ENCODE data around the gene OR6B3.
"Not testable (repeated sequence)": the region's sequence is repeated elsewhere in the genome, so short reads cannot be mapped to it uniquely, and the experiment has no call there.

Gene OR6B3

DNA sequence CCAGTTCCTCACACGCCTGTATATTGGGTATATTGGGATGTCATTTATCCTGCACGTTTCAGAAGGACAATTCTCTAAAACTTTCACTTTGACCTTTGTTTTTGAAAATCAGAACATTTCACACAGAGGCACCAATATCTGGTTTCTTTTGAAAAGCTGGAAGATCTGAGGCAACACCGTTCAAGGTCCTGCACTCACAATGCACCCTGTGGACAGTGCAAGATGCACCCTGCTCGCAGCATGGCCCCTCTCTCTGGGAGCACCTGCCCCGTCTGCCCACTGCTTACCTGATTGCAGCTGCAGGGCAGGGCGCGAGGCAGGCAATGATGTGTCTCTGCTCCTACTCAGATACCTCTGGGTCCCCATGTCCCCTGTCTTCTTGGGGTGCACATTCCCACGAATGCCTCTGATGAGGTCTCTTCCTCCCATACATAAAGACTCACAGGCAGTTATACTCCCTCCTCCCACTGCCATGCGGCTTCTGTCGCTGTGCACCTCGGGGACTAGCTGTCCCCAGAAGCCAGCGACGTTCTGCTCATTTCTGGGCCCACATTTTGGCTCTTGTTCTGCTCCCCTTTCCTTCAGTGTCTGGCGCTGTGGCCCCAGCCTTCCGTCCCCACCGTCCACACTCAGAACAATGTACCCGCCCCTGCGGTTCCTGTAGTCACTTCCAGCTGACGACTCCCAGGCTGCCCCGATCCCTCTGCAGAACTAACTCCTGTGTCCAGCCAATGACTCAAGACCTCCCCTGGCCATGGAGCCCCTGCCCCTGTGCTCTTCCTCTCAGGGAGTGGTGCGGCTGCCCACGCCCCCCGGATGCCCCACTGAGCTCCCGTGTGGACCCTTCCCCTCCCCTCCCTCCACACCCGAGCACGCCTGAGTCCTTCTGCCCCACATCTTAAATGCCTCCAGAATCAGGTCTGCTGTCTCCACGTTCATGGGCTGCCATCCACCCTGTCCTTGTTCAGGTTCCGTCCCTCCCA lies at the start of gene OR6B3:
OR6B3 (minus strand) TSS at position 349 of the 983 bp plus-strand sequence.
- no peak for DNase-seq

DNA sequence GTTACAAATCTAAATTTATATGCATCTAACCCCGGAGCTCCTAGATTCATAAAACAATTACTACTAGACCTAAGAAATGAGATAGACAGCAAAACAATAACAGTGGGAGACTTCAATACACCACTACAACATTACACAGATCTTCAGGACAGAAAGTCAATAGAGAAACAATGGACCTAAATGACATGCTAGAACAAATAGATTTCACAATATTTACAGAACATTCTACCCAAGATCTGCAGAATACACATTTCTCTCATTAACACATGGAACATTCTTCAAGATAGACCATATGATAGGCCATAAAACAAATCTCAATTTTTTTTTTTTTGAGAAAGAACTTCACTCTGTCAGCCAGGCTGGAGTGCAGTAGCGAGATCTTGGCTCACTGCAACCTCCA lies 45.0 kb upstream of the OR6B3 start:
- DNase-seq: no peak

DNA sequence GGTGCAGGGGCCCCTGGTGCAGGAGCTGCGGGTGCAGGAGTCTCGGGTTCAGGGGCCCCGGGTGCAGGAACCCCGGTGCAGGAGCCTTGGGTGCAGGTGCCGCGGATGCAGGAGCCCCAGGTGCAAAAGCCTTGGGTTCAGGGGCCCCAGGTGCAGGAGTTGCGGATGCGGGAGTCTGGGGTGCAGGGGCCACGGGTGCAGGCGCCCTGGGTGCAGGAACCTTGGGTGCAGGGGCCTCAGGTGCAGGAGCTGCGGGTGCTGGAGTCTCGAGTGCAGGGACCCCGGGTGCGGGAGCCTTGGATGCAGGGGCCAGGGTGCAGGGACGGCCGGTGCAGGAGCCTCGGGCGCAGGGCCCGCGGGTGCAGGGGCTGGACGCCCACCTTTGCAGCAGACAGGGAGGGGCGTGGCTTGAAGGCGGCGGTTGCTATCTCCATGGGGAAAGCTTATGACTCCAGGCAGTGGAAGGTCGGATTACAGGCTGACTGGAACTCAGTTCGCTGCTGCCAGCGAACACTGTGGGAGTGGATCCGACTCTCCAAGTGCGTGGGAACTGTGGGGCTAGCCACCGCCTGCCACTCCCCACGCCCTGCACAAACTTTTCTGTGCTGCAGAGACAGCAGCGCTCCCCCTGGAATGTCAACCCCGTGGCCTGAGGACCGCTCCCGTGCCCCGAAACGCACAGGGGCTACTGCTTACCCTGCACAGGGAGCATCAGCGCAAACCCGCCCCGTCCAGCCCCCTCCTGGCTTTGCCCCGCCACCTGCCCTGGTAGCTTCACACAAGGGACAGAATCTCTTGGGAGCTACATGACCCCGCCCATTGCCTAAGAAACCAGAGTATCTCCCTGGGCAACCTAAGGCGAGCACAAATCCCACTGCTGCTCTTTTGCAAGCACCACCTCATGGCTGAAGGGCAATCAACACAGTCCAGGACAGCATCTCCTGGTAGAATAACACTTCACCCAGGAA lies 42.5 kb upstream of the OR6B3 start:
- DNase-seq: no peak

DNA sequence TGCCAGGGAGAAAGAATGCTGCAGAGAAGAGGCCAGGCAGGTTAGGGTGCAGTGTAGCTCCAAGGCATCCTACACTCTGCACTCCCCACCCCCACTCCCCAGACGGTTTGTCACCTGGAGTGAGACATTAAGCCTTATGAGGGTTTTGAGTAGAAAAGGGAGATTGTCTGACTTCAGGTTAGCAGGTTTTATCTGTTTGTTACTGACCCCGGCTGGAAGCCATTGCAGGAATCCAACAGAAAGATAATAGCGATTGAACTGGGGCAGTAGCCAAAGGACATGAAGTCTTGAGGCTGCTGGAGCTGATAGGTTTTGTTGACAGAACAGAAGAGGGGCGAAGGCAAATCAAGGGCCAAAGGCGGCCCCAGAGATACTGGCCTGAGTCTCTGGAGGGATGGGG lies 36.0 kb upstream of the OR6B3 start:
- no peak for DNase-seq

DNA sequence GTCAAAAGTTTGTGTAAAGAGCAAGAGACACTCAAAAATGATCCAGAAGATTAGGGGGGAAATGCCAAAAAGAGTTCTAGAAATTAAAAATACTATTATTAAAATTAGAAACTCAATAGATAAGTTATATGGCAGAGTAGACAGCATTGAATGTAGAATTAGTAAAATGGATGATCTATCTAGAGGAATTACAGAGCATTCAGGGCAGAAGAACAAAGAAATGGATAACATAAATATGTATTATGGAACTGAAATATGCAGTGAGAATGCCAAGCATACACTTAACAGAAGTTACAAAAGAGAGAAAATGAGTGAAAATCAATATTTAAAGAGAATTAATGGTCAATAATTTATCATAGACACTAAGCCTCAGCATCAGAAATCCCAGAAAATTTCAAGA lies 33.2 kb upstream of the OR6B3 start:
- DNase-seq: no peak

DNA sequence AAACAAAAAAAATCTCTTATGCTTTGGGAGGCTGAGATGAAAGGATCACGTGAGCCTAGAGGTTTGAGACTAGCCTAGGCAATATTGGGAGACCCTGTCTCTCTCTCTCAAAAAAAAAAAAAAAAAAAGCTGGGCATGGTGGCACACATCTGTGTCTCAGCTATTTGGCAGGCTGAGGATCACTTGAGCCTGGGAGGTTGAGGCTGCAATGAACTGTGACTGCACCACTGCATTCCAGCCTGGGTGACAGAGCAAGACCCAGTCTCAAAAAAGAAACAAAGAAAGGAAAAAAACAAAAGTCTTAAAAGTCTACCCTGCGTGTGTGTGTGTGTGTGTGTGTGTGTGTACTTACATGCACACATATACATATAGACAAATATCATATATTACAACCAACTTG lies 25.3 kb upstream of the OR6B3 start:
- DNase-seq: no peak

DNA sequence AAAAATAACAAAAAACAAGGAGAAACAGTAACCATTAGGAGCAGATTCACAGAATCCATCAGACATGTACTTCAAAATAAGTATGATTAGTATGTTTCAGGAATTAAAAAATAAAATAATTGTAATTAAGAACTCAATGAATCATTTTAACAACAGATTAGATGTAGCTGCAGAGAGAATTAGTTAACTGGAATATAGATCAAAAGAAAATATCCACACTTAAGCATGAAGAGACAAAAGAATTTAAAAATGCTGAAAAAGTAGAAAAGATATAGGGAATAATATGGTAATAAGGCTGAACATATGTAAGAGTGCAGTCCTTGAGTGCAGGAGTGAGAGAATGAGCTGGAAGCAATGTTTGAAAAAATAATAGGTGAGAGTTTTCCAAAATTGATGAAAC lies 24.1 kb upstream of the OR6B3 start:
- DNase-seq: no peak

DNA sequence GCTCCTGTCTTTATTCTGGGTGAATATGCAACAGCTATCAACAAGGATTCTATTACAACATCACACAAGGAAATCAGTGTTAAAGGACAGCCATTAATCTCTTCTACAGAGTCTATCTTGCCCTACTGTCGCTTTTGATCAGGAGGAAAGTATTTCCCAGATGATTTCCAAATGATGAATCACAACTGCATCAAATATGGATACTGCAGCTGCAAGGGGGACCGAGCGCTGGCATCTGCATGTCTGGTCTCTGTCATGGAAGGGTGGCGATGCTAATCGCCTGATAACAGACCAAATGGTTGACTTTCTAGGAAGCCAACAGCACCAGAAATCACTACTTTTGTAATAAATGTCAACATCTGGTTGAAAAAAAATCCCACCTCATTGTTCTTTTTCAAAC lies 21.2 kb upstream of the OR6B3 start:
- no peak for DNase-seq

DNA sequence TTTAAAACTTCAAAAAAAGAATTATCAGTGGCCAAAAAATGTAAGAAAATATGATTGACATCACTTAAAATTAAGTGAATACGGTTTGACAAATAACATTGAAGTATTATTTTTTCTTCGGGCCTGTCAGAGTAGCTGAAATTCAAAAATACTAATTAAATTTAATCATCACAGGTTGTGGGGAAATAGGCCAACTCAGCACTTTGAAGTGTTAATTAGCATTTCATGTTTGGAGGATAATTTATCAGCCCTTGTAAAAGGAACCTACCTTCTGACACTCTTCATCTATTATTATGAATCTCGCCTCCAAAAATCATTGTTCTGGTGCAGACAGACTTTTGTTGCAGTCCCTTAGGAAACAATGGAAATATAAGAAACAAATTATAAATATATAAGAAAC lies 17.6 kb upstream of the OR6B3 start:
- no peak for DNase-seq

DNA sequence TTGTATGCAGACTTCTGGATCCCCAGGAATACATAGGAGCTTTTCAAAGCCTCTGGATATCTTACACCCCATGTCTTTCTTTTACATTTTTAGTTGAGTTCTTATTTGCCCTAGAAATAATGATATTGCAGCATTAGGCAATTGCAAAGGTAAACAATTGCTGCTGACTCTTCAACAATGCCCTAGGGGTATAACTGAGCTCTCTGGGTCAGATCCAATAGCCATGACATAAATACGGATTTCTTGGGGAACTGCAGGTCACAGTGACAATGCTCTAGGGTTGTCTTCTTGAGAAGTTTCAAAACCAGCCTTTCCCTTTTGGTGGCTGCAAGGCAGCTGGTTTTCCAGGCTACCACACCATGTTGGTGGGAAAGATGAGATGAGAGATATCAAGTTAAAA lies 16.5 kb upstream of the OR6B3 start:
- no peak for DNase-seq

DNA sequence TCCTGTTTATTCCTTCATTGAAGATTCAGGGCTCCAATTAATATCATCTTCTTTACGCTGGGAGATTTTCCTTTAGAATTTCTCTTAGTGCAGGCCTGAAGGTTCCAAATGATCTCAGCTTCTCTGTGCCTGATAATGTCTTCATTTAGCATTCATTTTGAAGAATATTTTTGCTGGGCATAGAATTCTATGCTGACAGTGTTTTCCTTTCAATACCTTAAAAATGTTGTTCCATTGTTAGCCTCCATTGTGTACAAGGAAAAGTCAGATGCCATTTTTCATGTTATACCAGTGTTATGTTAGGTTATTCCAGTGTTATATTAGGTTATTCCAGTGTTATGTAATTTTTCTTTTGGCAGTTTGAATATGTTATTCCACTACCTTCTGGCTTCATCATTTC lies 14.9 kb upstream of the OR6B3 start:
- DNase-seq: no peak

DNA sequence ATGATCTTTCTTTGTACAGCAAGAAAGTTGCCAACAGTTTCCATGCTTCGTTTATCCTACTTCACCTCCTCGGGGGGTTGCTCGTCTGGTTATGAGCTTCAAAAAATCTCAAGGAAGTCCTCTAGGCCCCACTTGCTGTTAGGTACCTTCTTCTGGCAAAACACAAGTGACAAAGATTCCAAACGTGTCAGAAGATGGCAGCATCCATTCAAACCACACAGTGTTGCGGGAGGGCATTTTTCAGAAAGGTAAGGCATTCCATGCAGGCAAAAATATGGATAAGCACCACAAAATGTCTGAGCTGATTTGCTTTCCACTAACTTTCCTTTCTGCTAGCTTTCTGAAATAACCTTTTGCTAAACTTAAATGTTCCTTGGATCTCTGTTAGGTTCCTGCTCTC lies 13.2 kb upstream of the OR6B3 start:
- no peak for DNase-seq

DNA sequence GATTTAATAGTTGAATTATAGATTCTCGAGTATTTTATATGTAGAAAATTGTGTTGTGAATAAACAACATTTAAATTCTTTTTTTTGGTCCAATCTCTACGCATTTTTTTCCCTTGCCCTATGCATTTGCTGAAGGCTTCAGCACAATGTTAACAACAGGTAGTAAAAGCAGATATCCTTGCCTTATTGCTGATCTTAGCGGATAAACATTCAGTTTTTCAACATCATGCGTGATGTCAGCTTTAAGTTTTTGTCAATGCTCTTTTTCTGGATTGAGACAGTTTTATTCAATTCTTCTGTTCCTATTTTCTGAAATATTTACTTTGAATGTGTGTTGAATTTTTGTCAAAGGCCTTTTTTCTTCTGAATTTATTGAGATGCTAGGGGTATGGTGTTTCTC lies 11.6 kb upstream of the OR6B3 start:
- DNase-seq: no peak

DNA sequence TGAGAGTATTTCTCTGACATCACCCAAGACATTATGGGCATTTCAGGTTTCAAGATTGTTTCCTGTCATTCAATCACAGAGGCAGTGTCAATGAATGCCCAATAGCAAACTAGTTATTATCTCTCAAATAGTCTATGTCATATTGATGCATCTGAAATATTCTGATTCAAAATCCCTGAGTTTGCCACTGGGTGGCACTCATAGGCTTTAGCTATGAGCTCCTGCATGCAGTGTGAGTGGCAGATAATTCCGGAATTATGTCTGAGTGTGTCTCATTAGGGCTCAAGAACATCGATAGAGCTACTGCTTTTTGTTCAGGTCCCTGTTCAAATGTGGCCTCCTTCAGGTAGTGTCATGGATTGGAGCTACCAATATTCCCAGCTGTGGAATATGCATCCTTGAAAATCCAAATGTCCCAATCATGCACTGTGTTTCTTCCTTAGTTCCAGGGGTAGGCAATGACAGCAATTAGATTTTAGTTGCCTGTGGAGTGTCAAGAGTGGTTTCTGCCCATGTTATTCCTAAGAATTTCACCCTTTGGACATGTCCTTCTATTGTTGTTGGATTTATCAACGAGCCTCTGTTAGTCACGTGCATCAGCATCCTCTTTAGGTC lies 7.8 kb upstream of the OR6B3 start:
- DNase-seq: no peak

DNA sequence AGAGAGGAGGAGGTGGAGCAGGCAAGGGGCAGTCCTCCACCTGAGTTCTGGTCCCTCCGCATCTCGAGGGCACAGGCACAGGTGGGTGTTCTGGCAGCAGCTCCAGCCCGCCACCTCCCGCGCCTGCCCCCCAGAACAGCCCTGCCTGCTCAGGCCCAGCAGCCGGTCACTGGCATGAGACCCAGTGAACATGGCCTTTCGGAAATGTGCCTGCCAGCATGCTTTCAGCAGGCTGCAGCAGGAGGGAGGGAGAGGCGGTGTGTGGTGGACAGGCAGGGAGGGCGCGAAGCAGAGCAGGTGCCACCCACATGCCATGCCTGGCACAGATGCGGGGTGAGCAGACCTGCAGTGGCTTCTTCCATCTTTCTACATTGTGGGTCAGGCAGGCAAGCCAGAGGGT lies 3.4 kb upstream of the OR6B3 start:
- DNase-seq: no peak

DNA sequence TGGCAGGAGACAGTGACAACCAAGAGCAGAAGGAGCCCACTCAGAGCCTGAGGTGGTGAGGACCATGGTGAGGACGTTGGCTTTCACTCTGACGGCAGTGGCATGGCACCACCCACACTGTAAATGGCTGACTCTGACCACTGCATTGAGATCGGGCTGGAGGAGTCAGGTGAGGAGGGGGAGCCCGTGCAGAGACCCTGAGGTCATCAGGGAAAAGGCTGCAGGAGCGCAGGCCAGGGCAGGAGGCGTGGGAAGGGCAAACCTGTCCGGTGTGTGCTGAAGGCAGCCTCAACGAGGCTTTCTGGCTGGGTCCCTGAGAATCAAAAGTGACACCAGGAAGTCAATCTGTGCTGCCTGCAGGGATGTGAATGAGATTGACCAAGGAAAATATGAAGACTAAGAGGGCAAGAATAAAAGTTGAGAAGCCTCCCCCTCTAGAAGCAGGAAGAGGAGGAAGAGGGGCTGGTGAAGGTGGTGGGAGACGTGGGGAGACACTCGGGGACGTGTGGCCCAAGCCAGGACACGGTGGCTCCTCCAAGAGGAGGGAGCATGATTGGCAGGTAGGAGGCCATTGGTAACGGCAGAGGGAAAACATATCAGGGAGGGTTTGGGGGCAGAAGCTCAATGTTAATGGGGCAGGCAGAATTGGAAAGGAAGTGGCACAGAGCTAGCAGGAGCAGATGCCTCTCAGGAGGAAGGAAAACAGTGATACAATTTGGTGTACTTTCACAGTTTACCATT lies 2.0 kb upstream of the OR6B3 start:
- no peak for DNase-seq

DNA sequence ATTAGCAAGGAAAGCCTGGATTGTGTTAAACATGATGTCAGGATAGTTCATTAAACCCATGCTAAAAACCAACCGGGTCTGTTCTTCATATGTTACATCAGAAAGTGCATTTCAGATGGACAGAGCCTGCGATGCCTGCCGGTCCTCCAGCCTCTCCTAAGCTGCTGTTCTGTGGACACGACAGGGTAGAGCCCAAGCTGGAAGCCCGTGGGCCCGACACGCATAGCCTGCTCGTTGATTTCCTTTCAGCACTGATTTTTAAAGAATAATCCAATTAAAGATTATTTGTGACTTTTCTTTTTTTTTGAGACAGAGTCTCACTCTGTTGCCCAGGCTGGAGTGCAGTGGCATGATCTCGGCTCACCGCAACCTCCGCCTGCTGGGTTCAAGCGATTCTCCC lies 797 bp downstream of the OR6B3 start:
- no peak for DNase-seq

DNA sequence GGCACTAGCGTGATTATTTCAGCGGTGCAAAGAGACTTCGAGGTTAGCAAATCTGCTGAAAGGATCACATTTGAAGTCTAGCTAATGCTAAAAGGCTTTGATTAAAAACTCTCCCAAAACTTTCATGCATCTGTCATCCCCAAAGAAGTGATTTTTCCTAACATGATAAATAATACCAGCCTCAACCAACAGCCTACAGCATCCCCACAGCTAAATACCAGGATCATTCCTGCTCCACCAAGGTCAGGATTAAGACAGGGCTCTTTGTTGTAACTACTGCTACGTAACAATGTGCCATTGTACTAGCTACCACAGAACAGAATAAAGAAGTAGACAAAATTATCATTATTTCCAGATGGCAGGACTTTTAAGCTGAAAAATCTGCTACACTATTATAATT lies 1.6 kb downstream of the OR6B3 start:
- DNase-seq: no peak

DNA sequence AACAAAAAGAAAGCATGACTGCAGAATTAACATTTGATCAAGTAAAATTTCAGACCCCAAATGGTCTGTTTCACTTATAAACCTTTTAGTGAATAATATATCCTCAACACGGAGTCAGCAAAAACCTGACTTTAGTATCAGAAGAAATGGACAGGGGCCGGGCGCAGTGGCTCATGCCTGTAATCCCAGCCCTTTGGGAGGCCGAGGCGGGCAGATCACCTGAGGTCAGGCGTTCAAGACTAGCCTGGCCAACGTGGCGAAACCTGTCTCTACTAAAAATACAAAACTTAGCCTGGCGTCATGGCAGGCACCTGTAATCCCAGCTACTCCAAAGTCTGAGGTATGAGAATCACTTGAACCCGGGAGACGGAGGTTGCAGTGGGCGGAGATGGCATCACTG lies 3.0 kb downstream of the OR6B3 start:
- no peak for DNase-seq

DNA sequence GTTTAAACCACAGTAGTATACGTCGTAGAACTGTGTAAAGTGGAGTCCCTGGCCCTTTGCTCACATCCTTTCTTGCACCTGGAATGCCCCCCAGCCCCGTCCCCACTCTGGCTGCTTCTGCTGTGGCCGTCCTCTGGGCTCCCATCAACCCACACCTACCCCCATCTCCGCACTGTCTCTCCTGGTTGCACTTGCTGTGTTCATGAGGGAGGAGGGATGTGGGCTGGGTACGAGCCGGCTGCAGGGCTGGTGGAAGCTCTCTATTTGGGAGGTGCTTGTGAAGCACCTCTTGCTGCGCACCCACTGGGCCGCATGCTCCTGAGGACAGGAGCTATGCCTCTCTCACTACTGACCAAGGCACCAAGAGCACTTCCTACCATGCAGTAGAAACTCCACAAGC lies 5.1 kb downstream of the OR6B3 start:
- DNase-seq: no peak

DNA sequence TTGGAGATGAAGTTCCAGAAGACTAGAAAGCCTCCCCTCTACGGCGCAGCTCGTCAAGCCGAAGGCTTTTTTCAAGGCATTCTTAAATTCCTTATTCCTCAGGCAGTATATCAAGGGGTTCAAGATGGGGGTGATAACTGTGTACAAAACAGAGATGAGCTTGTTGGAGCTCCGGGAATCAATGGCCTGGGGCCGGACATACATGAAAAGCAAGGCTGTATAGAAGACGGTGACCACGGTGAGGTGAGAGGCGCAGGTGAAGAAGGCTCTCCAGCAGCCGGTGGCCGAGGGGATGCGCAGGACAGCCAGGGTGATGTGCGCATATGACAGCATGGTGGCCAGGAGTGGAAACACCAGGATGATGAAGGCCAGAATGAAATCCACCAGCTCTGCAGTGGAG lies 8.2 kb downstream of the OR6B3 start:
- DNase-seq: no peak

DNA sequence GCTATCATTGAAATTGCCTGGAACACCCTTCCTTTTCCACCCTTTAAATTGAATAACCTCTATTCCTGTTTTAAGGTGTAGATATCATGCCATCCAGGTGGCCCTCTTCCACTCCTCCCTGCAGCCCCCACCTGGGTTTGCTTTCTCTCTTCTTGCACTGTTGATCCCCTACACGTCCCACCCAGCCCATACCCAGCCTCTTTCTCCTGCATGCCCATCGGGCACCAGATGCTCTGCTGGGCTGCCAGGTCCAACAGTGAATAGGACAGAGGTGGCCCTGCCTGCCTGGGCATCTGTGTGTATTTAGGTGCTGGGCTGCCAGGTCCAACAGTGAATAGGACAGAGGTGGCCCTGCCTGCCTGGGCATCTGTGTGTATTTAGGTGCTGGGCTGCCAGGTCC lies 9.2 kb downstream of the OR6B3 start:
- DNase-seq: not testable (repeated sequence)
